Measurements from ENCODE around the gene TUFM. TPM values are rescaled to one million over a fixed set of nuclear protein-coding genes. Genes with fewer than 3 reads are reported as not detected.
"Not testable (repeated sequence)": the region's sequence is repeated elsewhere in the genome, so short reads cannot be mapped to it uniquely, and the experiment has no call there.

The TUFM gene
- total RNA-seq, result 51.9 TPM

DNA sequence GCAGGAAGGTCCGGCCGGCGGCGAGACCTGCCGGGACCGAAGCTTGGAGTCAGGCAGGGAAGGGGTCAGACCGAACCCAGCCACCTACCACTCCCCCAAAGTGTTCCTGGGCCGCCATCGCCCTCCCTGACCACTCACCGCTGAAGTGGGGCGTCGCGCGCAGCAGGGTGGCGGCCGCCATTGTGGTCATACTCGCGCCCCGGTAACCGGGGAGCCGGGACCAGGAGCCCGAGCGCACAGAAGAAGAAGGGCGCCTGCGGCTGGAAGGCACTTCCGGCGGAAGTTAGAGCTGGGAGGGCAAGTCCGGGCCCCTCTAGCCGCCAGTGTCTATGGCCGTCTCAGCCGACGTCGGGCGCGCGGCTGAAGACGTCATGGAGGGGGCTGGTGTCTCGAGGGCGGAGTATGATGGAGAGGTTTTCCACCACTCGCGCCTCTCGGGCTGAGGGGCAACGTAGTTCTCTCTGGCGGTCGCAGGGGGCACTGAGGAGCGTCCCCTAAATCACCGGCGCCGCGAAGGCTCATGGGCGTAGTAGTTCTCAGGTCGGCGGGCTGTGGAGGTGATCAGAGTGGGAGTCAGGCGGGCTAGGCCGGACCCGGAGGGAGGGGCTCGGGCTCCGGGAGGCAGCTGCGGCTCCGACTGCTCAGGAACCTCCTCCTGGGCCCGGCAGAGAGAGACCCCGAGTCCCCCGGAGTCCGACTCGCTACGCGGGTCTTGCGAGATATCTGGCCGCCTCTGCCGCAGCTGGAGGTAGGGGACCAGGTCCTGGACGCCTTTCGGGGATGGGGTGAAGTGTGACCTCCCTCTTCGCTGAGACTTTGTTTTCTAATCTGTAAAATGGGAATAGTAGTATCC lies at the start of gene TUFM:
TUFM (minus strand) TSS at position 269 of the 853 bp plus-strand sequence; CDS start at position 190, 79 bp downstream.
- DNase-seq, result peak; percentile 99

GRCh38 chr16:28895609-28896008 lies 49.5 kb upstream of the TUFM start:
- no peak for DNase-seq

- no peak for DNase-seq
These were observed 47.1 kb upstream of the TUFM start for GRCh38 chr16:28893291-28893690.

DNA sequence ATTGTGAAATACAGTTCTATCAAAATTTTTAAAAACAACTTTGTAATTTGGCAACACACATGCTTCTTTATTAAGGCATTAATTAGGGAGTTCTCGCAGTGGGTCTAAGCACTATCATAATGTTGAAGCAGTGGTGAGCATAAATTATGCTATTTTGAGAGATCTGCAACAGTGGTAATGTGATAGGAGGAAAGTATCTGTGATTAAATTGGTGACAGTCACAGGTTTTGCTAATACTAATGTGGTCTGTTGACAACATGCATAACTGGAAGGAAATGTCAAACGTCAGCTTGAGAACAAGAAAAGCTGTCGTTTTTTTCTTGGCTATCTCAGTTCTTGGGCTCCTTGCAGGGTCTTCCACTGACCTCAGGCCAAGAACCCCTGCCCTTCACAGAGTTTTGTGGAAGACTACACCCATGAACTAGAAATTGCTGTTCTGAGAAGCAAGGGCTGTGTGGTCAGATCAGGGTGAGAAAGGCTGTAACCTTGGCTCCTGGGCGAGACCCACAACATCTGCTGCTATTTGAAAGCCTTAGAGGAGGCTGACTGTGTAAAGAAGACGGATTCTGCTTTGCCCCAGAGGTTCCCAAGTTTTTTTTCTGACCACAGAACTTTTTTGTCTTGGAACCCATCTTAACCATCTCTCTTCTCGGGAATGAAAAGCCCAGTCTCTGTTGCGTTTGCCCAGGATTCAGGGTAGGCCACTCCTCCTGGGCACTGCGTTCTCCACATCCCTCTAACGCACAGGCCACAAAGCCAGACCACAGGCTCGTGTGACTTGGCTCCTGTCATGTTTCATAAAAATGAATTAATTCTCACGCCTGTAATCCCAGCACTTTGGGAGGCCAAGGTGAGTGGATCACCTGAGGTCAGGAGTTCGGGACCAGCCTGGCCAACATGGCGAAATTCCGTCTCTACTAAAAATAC lies 46.1 kb upstream of the TUFM start:
- DNase-seq, result no peak

DNA sequence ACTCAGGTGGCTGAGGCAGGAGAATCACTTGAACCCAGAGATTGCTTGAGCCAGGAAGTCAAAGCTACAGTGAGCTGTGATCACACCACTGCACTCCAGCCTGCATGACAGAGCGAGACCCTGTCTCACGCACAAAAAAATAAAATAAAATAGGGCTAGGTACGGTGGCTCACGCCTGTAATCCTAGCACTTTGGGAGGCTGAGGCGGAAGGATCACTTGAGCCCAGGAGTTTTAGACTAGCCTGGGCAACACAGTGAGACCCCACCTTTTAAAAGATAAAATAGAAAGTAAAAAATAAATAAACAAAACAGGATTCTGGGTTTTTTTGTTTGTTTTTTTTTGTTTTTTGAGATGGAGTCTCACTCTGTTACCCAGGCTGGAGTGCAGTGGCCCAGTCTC lies 44.2 kb upstream of the TUFM start:
- not testable (repeated sequence) for DNase-seq

DNA sequence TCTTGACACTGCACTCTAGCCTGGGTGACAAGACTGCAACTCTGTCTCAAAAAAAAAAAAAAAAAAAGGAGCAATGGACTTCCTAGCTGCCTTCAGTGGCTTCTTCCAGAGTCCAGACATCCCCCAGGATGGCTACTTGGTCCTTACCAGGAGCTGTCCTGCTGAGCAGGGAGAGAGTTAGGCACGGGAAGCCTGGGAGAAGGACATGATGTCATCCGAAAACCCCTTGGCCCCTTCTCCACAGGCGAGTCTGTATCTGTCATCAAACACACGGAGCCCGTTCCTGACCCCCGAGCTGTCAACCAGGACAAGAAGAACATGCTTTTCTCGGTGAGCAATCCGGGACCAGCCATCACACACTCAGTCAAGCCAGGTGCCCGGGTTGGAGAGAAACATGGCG lies 40.8 kb upstream of the TUFM start:
- DNase-seq, result no peak

DNA sequence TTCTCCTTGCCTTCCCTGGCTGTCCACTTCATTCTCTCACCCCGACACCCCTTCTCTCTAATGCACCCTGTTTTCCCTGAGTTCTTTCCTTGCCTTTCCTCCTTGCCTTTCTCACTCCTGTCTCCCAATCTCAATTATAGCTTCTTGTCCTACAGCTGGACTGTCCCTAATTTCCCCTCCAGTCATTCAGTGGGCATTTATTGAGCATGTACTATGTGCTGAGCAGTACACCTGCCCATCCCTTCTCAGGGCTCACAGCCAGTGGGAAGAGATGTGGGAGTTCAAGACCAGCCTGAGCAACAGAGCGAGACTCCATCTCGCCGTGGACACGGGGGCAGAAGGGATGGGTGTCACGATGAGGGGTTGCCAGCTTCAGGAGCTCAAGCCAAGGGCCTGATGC lies 37.9 kb upstream of the TUFM start:
- DNase-seq, result no peak

DNA sequence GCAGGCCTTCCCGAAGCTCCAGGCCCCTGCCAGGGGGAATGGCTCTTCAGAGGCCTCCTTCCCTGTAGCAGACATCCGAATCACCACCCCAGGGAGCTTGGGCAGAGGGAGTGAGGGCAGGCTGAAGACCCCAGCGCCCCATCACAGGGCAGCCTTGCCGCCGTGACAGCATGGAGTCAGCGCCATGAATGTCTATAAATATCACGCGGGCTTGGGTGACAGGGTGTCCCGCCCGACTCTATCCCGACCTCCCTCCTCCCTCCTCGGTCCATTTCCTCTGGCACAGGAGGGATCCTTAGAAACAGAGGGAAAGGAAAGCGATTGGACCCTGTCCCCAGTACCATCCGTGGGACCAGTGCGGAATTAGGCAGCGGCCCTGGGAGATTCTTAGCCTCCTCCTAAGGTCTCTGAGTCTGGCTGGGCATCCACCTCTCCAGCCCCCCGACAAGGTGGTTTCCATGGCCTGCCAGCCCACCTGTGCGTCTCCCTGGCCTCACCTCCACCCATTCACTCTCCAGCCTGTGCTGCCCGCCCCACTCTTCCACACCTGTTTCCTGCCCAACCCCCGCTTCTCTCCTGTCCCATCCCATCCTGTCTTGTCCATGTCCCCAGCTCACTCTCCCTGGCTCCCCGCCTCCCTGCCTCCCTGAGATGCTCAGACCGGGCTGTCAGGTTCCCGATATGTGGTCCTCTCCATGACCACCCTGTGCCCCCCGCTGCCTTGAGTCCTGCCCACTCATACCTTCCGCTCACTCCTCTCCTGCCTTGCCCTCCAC lies 37.3 kb upstream of the TUFM start:
- DNase-seq, result no peak

- DNase-seq, result no peak
These were observed 36.5 kb upstream of the TUFM start for GRCh38 chr16:28882551-28883160.

- not testable (repeated sequence) for DNase-seq
These were observed 35.4 kb upstream of the TUFM start for GRCh38 chr16:28881565-28881964.

DNA sequence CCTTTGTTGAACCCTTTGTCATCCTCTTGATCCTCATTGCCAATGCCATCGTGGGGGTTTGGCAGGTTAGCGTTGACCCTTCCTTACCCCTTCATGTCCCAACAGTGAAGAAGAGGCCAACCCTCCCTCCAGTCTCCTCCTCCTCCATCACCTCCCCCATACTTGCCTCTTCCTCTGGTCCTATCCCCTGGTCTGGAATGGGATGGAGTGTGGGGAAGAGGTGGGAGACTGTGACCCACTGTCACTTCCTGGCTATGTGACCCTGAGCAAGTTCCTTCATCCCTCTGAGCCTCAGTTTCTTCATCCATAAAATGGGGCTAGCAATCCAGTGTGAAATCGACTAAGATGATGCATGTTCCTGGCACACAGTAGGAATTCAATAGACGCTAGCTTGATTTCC lies 34.8 kb upstream of the TUFM start:
- DNase-seq, result no peak

GRCh38 chr16:28880589-28880915 lies 34.4 kb upstream of the TUFM start:
- no peak for DNase-seq

DNA sequence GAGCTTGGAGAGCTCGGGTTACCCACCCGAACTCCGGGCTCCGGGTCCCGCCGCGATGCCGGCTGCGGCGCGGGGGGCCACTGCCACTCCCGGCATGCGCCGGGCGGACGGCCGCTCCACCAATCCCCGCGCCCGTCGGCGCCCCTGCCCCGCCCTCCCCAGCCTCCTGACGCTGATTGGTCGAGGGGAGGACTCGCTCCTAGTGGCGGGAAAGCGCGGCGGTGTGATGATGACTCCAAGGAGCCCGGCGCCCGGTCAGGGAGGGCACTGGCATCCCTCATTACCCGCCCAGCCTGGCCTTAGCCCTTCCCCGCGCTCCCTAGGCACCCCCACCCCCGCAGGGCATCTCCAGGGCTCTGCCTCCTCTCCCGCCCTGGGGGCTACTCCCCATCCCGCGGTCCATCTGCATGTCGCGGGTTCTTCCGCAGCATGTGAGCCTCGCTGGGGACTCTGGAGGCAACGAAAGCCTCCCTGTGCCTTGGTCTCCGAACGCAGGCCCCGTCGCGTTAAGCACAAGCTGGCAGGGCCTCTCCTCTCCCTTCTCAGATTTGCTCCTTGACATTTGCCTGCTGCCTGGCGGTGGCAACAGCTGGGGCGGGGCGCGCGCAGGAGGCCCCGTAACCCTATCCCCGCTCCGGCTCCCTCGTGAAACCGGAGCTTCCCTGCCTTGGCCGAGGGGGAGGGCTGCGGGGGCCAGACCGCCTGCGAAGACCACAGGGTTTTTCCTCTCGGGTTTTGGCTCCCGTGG lies 33.9 kb upstream of the TUFM start:
- DNase-seq, result peak; percentile 69

DNA sequence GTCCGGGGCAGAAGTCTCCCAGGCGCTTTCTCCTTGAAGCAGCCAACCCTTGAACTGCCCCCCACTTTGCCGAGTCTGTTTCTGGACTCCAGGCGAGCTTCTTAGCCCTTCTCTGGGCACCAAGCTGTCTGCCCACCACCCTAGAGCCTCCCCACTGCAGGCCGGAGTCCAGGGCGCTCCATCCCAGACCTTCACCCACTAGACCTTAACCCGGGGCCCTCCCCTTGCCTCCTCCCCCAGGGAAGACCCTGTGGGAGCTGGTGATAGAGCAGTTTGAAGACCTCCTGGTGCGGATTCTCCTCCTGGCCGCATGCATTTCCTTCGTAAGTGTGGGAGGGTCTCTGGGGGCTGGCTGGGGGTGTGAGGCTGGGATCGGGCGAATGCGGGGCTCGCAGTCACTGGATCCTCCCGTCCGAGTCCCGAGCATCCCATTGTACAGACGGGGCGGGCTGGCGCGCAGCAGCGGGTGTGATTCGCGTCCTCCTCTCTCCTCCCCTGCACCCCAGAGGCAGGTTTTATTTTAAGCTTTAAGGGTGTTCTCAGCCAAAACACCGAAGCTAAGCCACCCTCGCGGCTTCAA lies 33.2 kb upstream of the TUFM start:
- DNase-seq, result no peak

- no peak for DNase-seq
These were observed 32.2 kb upstream of the TUFM start, which contains the start of gene ATP2A1 for GRCh38 chr16:28878083-28878926. Gene ATP2A1 (plus strand): TSS chr16:28878488. CDS start chr16:28878672, 184 bp downstream.

- DNase-seq, result no peak
These were observed 31.5 kb upstream of the TUFM start for GRCh38 chr16:28877655-28878000.

DNA sequence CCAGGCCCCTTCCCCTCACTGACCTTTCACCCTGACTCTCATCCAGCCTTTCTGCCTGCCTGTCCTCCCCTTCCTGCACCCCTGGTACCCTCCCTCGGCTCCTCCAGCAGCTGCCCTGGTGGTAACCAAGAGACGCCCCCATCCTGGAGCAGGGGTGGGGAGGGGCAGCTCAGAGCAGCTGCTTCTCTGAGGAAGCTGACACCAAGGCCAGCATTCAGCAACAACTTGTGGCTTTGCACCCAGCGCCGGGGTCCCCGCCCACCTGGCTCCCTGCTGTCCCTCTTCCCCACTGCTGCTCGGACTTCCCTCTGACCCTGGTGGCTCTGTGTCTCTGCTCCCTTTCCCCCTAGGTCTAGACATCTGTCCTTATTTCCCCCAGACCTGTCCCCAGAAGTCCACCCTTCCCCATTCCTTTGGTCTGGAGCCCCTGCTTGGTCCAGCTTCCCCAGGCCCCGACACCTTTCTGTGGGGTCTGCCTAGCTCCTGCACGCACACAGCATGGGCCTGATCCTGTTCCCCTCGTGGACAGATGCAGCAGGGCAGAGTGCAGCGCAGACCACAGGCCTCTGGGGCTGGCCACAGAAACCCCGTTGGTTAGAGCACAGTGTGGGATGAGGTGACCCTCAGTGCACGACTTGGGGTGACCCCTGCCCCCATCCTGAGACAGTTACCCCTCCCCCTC lies 31.0 kb upstream of the TUFM start:
- no peak for DNase-seq

DNA sequence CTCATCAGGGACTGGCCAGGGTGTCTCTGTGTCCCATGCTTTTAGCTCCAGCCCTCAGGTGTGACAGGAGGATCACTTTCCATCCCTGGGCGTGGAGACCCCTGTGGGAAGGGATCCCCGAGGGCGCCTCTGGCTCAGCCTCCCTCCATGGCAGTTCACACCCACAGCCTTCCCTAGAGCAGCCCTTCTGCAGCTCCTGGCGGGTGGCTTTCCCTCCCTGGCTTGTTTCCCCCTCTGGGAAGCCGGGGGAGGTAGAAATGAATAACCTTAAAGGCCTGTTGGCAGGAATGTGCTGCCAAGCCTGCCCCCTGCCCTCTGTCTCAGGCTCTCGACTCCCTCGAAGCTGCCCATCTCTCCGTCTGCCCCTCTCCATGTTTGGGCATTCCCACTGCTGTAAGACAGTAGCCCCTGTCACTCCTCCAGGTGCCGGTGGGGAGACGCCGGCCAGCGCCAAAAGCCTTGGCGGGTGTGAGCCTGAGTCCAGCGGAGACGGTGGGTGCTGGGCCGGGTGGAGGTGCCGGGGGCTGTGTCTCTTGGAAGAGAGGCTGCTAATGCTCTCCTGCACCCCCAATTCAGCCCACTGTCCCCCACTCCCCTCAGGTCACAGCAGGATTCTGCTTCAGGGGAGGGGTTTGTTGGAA lies 30.0 kb upstream of the TUFM start:
- DNase-seq, result no peak
